Endothelial cell (in vitro differentiated cells): ENCODE results near the gene HS3ST2. TPM values are rescaled to one million over a fixed set of nuclear protein-coding genes. Genes with fewer than 3 reads are reported as not detected.

ENCODE experiments used
- DNase-seq: peaks from one replicate; pipeline ENCODE4 v3.0.0; 2021; ENCODE audit warnings: low spot score
- H3K27ac Mint-ChIP-seq: one replicate; pipeline ENCODE4 v1.8.0; 2021; ENCODE audit warnings: mixed read lengths, inconsistent platforms; ENCODE audit not compliant: unreplicated experiment
- H3K27me3 Mint-ChIP-seq: one replicate; pipeline ENCODE4 v1.8.0; 2021; ENCODE audit warnings: mild to moderate bottlenecking, moderate library complexity, mixed read lengths, inconsistent platforms; ENCODE audit not compliant: unreplicated experiment
- H3K36me3 Mint-ChIP-seq: one replicate; pipeline ENCODE4 v1.8.0; 2021; ENCODE audit warnings: mild to moderate bottlenecking, low read depth, mixed read lengths, inconsistent platforms; ENCODE audit not compliant: unreplicated experiment
- H3K4me1 Mint-ChIP-seq: one replicate; pipeline ENCODE4 v1.8.0; 2021; ENCODE audit warnings: mild to moderate bottlenecking, mixed read lengths, inconsistent platforms; ENCODE audit not compliant: unreplicated experiment
- H3K4me3 Mint-ChIP-seq: one replicate; pipeline ENCODE4 v1.8.0; 2021; ENCODE audit warnings: mild to moderate bottlenecking, mixed read lengths, inconsistent platforms; ENCODE audit not compliant: unreplicated experiment
- H3K9me3 Mint-ChIP-seq: one replicate; pipeline ENCODE4 v1.8.0; 2021; ENCODE audit warnings: mixed read lengths, inconsistent platforms; ENCODE audit not compliant: unreplicated experiment
- CTCF ChIP-seq: fragments of 200-600 bp; sonication (generic); IDR thresholded peaks from one replicate; pipeline ENCODE4 v1.5.0; 2021; ENCODE audit warnings: antibody characterized with exemption; ENCODE audit not compliant: unreplicated experiment
- total RNA-seq: library from RNA; stranded (reverse); fragmentation: NEBNext Ultra II Directional; extraction: Animal tissue kit (Norgen Biotek cat#: 25700); gene quantifications from one replicate; pipeline ENCODE4 v1.2.1, GENCODE V29; 2021; ENCODE audit not compliant: unreplicated experiment

The HS3ST2 gene
- total RNA-seq, 1 donor from 2014 or later = 2.7 TPM

DNA sequence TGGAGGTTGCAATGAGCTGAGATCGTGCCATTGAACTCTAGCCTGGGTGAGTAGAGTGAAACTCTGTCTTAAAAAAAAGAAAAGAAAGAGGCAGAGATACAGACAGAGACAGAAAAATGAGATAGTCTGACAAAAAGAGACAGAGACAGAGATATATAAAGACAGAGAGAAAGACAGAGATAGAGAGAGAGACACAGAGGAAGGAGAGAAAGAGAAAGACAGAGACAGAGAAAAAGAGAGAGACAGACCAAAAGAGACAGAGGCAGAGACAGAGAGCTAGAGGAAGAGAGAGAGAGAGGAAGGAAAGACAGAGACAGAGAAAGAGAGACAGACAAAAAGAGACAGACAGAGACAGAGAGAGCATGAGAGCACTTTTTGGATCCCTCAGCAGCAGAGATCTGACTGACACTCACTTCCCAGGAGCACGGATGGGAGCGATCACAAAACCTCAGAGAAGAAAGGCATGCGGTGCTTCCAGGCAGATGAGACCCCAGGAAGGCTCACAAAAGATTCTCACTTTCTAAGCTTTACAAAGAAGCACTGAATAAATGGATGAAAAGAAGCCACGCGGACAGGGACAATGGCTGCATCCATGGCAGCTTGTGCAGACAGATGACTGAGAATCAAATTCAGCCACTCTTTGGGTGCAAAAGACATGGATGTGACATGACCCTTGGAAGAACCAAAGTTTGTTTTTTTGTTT lies 38.6 kb upstream of the HS3ST2 start:
- no peak for DNase-seq
- TF ChIP-seq CTCF = no peak
- Mint-ChIP-seq H3K27me3 (peaks cover 2% of the 10 kb centered on the region), H3K4me1 (peaks cover 13% of the 10 kb centered on the region), H3K36me3 (no peaks in the 10 kb centered on the region), H3K27ac (no peak overlapping the region), H3K4me3 (no peak overlapping the region), H3K9me3 (no peaks in the 10 kb centered on the region)

DNA sequence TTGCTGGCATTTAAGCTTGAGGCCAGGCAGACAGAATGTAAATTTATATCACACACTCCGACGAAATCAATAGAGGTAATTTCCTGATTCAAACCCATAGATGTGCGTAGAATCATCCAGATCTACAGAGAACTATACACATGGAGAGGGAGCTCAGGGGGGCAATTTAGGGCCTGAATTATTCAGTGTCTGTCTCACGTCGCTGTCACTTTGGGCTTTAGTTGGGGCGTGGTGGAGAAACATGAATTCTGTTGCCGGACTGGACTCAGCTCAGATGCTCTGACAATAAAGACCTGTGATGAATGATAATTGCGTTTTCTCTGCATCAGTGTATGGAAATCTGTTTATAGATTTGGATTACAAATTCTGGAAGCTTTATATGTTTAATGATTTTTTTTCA lies 32.5 kb upstream of the HS3ST2 start:
- H3K9me3 Mint-ChIP-seq = no peaks in the 10 kb centered on the region
- TF ChIP-seq CTCF = no peak
- H3K27ac Mint-ChIP-seq = peak overlapping the region; percentile 96
- peaks cover 42% of the 10 kb centered on the region for H3K4me1 Mint-ChIP-seq
- no peaks in the 10 kb centered on the region for H3K36me3 Mint-ChIP-seq
- DNase-seq = no peak
- H3K4me3 Mint-ChIP-seq = no peak overlapping the region
- H3K27me3 Mint-ChIP-seq = no peaks in the 10 kb centered on the region

- H3K4me1 Mint-ChIP-seq = peaks cover 35% of the 10 kb centered on the region
- H3K4me3 Mint-ChIP-seq = no peak overlapping the region
- no peaks in the 10 kb centered on the region for H3K36me3 Mint-ChIP-seq
- peak; percentile 39 for DNase-seq
- H3K9me3 Mint-ChIP-seq = no peaks in the 10 kb centered on the region
- H3K27ac Mint-ChIP-seq = peak overlapping the region; percentile 96
- H3K27me3 Mint-ChIP-seq = no peaks in the 10 kb centered on the region
- TF ChIP-seq CTCF = no peak
These were observed 31.6 kb upstream of the HS3ST2 start for GRCh38 chr16:22782314-22782713.

DNA sequence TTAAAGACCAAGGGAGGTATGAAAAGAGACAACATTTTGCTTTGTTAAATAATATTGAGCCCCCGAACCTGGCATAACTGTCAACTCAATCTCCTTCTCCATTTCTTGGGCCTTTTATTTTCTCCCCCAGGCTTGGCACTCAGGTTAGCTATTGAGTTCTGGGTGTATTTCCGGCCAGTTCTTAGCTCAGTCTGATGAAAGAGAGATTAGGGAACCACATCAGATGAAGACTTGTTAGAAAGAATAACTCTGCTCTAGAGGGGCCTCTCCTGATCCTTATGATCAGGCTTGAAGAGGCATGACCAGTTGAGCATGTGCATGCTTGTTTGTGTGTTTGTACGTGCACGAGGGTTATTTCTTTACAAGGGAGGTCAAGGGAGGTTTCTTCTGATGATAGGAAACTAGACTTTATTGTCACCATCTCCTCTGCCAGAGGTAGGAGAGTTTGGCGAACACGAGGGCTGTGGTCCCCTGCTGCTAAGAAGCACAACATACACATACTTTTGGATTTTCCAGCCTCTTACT lies 29.2 kb upstream of the HS3ST2 start:
- Mint-ChIP-seq H3K4me3 (no peak overlapping the region), H3K27me3 (no peaks in the 10 kb centered on the region), H3K4me1 (peaks cover 42% of the 10 kb centered on the region), H3K27ac (no peak overlapping the region), H3K9me3 (no peaks in the 10 kb centered on the region), H3K36me3 (no peaks in the 10 kb centered on the region)
- TF ChIP-seq CTCF = no peak
- no peak for DNase-seq

- no peaks in the 10 kb centered on the region for H3K36me3 Mint-ChIP-seq
These were observed 28.4 kb upstream of the HS3ST2 start for GRCh38 chr16:22785552-22785951.

More at GRCh38 chr16:22785552-22785951, 28.4 kb upstream of the HS3ST2 start:
- no peaks in the 10 kb centered on the region for H3K9me3 Mint-ChIP-seq
- TF ChIP-seq CTCF = no peak
- no peaks in the 10 kb centered on the region for H3K27me3 Mint-ChIP-seq
- DNase-seq = no peak
- no peak overlapping the region for H3K27ac Mint-ChIP-seq
- no peak overlapping the region for H3K4me3 Mint-ChIP-seq
- peaks cover 42% of the 10 kb centered on the region for H3K4me1 Mint-ChIP-seq
